Measurements from ENCODE around the gene UGT2B15.
"Not testable (repeated sequence)": the region's sequence is repeated elsewhere in the genome, so short reads cannot be mapped to it uniquely, and the experiment has no call there.

The UGT2B15 gene

GRCh38 chr4:68683034-68683433, 12.6 kb upstream of the UGT2B15 start:
- Histone ChIP-seq H4K20me1 (ENCODE audit: insufficient read depth, low read length) (no peaks in the 10 kb centered on the region), H3K4me2 (ENCODE audit: low read length) (no peak overlapping the region), H3K36me3 (ENCODE audit: insufficient read depth, low read length) (no peaks in the 10 kb centered on the region), H3K9ac (ENCODE audit: low read length) (no peak overlapping the region), H3K9me2 (ENCODE audit: low read depth, low read length) (no peaks in the 10 kb centered on the region), H3K9me3 (ENCODE audit: low read length) (no peaks in the 10 kb centered on the region), H3K79me2 (ENCODE audit: insufficient read depth, low read length) (no peaks in the 10 kb centered on the region), H3K27me3 (ENCODE audit: insufficient read depth, low read length) (no peaks in the 10 kb centered on the region), H3K27ac (ENCODE audit: low read depth, low read length, poor library complexity, severe bottlenecking) (no peak overlapping the region), H3K4me1 (ENCODE audit: insufficient read depth, low read length, severe bottlenecking) (no peaks in the 10 kb centered on the region), H3F3A (ENCODE audit: insufficient read depth, low read length) (no peaks in the 10 kb centered on the region), H2AFZ (ENCODE audit: low read length) (no peak overlapping the region), H3K4me3 (ENCODE audit: low read depth, low read length, poor library complexity, severe bottlenecking) (no peak overlapping the region)
- TF ChIP-seq CTCF (IDR thresholded peaks at IDR 0.05; ENCODE audit: low read length) (no peak), EZH2 (IDR thresholded peaks at IDR 0.05; ENCODE audit: borderline replicate concordance, low read length) (no peak)

- H3F3A ChIP-seq (ENCODE audit: insufficient read depth, low read length); H3K9ac ChIP-seq (ENCODE audit: low read length); H3K4me1 ChIP-seq (ENCODE audit: insufficient read depth, low read length, severe bottlenecking); H3K9me3 ChIP-seq (ENCODE audit: low read length); H3K27me3 ChIP-seq (ENCODE audit: insufficient read depth, low read length); H4K20me1 ChIP-seq (ENCODE audit: insufficient read depth, low read length); H2AFZ ChIP-seq (ENCODE audit: low read length); H3K4me3 ChIP-seq (ENCODE audit: low read depth, low read length, poor library complexity, severe bottlenecking); H3K4me2 ChIP-seq (ENCODE audit: low read length); H3K27ac ChIP-seq (ENCODE audit: low read depth, low read length, poor library complexity, severe bottlenecking); H3K79me2 ChIP-seq (ENCODE audit: insufficient read depth, low read length); H3K36me3 ChIP-seq (ENCODE audit: insufficient read depth, low read length); H3K9me2 ChIP-seq (ENCODE audit: low read depth, low read length): not testable (repeated sequence)
These were observed 10.8 kb upstream of the UGT2B15 start for GRCh38 chr4:68681298-68681697.

- TF ChIP-seq CTCF (IDR thresholded peaks at IDR 0.05; ENCODE audit: low read length) (peak; percentile 14; the same call in 1 of the 2 replicates), EZH2 (IDR thresholded peaks at IDR 0.05; ENCODE audit: borderline replicate concordance, low read length) (no peak)
- Histone ChIP-seq H3K27ac (ENCODE audit: low read depth, low read length, poor library complexity, severe bottlenecking) (no peak overlapping the region), H3K79me2 (ENCODE audit: insufficient read depth, low read length) (no peaks in the 10 kb centered on the region)
These were observed 2.7 kb upstream of the UGT2B15 start for GRCh38 chr4:68673143-68673542.

GRCh38 chr4:68671217-68671616, 765 bp upstream of the UGT2B15 start:
- not testable (repeated sequence) for H3K4me3 ChIP-seq (ENCODE audit: low read depth, low read length, poor library complexity, severe bottlenecking); H3K36me3 ChIP-seq (ENCODE audit: insufficient read depth, low read length); H4K20me1 ChIP-seq (ENCODE audit: insufficient read depth, low read length); H3K27me3 ChIP-seq (ENCODE audit: insufficient read depth, low read length); H3F3A ChIP-seq (ENCODE audit: insufficient read depth, low read length); H3K9me3 ChIP-seq (ENCODE audit: low read length); H3K9me2 ChIP-seq (ENCODE audit: low read depth, low read length); H3K4me1 ChIP-seq (ENCODE audit: insufficient read depth, low read length, severe bottlenecking); H3K4me2 ChIP-seq (ENCODE audit: low read length); H3K9ac ChIP-seq (ENCODE audit: low read length); H3K79me2 ChIP-seq (ENCODE audit: insufficient read depth, low read length); H3K27ac ChIP-seq (ENCODE audit: low read depth, low read length, poor library complexity, severe bottlenecking); H2AFZ ChIP-seq (ENCODE audit: low read length)

More at GRCh38 chr4:68673143-68673542, 2.7 kb upstream of the UGT2B15 start:
- H2AFZ ChIP-seq (ENCODE audit: low read length) = no peak overlapping the region
- no peak overlapping the region for H3K9ac ChIP-seq (ENCODE audit: low read length)
- no peak overlapping the region for H3K4me2 ChIP-seq (ENCODE audit: low read length)
- no peak overlapping the region for H3K4me3 ChIP-seq (ENCODE audit: low read depth, low read length, poor library complexity, severe bottlenecking)
- no peaks in the 10 kb centered on the region for H3K27me3 ChIP-seq (ENCODE audit: insufficient read depth, low read length)
- no peaks in the 10 kb centered on the region for H3K9me2 ChIP-seq (ENCODE audit: low read depth, low read length)
- H3K4me1 ChIP-seq (ENCODE audit: insufficient read depth, low read length, severe bottlenecking) = no peaks in the 10 kb centered on the region
- H3K36me3 ChIP-seq (ENCODE audit: insufficient read depth, low read length) = no peaks in the 10 kb centered on the region
- H3K9me3 ChIP-seq (ENCODE audit: low read length) = no peaks in the 10 kb centered on the region
- no peaks in the 10 kb centered on the region for H4K20me1 ChIP-seq (ENCODE audit: insufficient read depth, low read length)
- H3F3A ChIP-seq (ENCODE audit: insufficient read depth, low read length) = no peaks in the 10 kb centered on the region

GRCh38 chr4:68668537-68669163, 1.8 kb downstream of the UGT2B15 start:
- not testable (repeated sequence) for H3K4me3 ChIP-seq (ENCODE audit: low read depth, low read length, poor library complexity, severe bottlenecking); H3K79me2 ChIP-seq (ENCODE audit: insufficient read depth, low read length); H3K9me2 ChIP-seq (ENCODE audit: low read depth, low read length); H3K27me3 ChIP-seq (ENCODE audit: insufficient read depth, low read length); H2AFZ ChIP-seq (ENCODE audit: low read length); H3K4me1 ChIP-seq (ENCODE audit: insufficient read depth, low read length, severe bottlenecking); H3F3A ChIP-seq (ENCODE audit: insufficient read depth, low read length); H3K4me2 ChIP-seq (ENCODE audit: low read length); H3K9me3 ChIP-seq (ENCODE audit: low read length); H3K9ac ChIP-seq (ENCODE audit: low read length); H3K36me3 ChIP-seq (ENCODE audit: insufficient read depth, low read length); H4K20me1 ChIP-seq (ENCODE audit: insufficient read depth, low read length); H3K27ac ChIP-seq (ENCODE audit: low read depth, low read length, poor library complexity, severe bottlenecking)

GRCh38 chr4:68667551-68667950, 2.9 kb downstream of the UGT2B15 start:
- not testable (repeated sequence) for H4K20me1 ChIP-seq (ENCODE audit: insufficient read depth, low read length); H3K36me3 ChIP-seq (ENCODE audit: insufficient read depth, low read length); H3K4me1 ChIP-seq (ENCODE audit: insufficient read depth, low read length, severe bottlenecking); H3K9me2 ChIP-seq (ENCODE audit: low read depth, low read length); H3K79me2 ChIP-seq (ENCODE audit: insufficient read depth, low read length); H3K27me3 ChIP-seq (ENCODE audit: insufficient read depth, low read length); H3F3A ChIP-seq (ENCODE audit: insufficient read depth, low read length); H3K4me2 ChIP-seq (ENCODE audit: low read length); H3K4me3 ChIP-seq (ENCODE audit: low read depth, low read length, poor library complexity, severe bottlenecking); H3K9ac ChIP-seq (ENCODE audit: low read length); H3K9me3 ChIP-seq (ENCODE audit: low read length); H2AFZ ChIP-seq (ENCODE audit: low read length); H3K27ac ChIP-seq (ENCODE audit: low read depth, low read length, poor library complexity, severe bottlenecking)
